ENCODE results near the gene ELP1. TPM values are rescaled to one million over a fixed set of nuclear protein-coding genes. Genes with fewer than 3 reads are reported as not detected.

ELP1 gene
- polyA plus RNA-seq, 1 experiment: 29.9 TPM

- no peak overlapping the region for H3K4me3 ChIP-seq (ENCODE audit: low read depth, low read length)
- TF ChIP-seq CTCF (IDR thresholded peaks at IDR 0.05; ENCODE audit: low read depth, low read length): peak; percentile 10; the same call in 1 of the 2 replicates
- ChIA-PET CTCF (no interaction called here), POLR2A (no interaction called here)
- H3K27me3 ChIP-seq (ENCODE audit: control insufficient read depth, insufficient read depth, low read length): no peaks in the 10 kb centered on the region
- DNase-seq (ENCODE audit: low read depth, low spot score): no peak
- peaks cover 3% of the 10 kb centered on the region; the same call in 1 of the 2 replicates for H3K9me3 ChIP-seq (ENCODE audit: control insufficient read depth, insufficient read depth, low read length)
- H3K27ac ChIP-seq (ENCODE audit: low read depth, low read length): no peak overlapping the region
These were observed 69.5 kb downstream of the ELP1 start for GRCh38 chr9:108864446-108864845.

- no peak for TF ChIP-seq CTCF (IDR thresholded peaks at IDR 0.05; ENCODE audit: low read depth, low read length)
- ChIA-PET CTCF (no interaction called here), POLR2A (no interaction called here)
- no peak for DNase-seq (ENCODE audit: low read depth, low spot score)
- H3K27me3 ChIP-seq (ENCODE audit: control insufficient read depth, insufficient read depth, low read length): no peaks in the 10 kb centered on the region
- H3K9me3 ChIP-seq (ENCODE audit: control insufficient read depth, insufficient read depth, low read length): peaks cover 3% of the 10 kb centered on the region; the same call in 1 of the 2 replicates
- H3K4me3 ChIP-seq (ENCODE audit: low read depth, low read length): no peak overlapping the region
- H3K27ac ChIP-seq (ENCODE audit: low read depth, low read length): no peak overlapping the region
These were observed 70.0 kb downstream of the ELP1 start for GRCh38 chr9:108863891-108864290.

GRCh38 chr9:108861997-108862396, 71.9 kb downstream of the ELP1 start, which contains the start of gene ACTL7A:
ACTL7A (plus strand) TSS chr9:108862266; CDS start chr9:108862323, 57 bp downstream.
- H3K27me3 ChIP-seq (ENCODE audit: control insufficient read depth, insufficient read depth, low read length): no peaks in the 10 kb centered on the region
- ChIA-PET CTCF (no interaction called here), POLR2A (no interaction called here)
- no peak for TF ChIP-seq CTCF (IDR thresholded peaks at IDR 0.05; ENCODE audit: low read depth, low read length)
- H3K4me3 ChIP-seq (ENCODE audit: low read depth, low read length): no peak within 1 kb of the TSS
- no peak within 1 kb of the TSS for H3K27ac ChIP-seq (ENCODE audit: low read depth, low read length)
- H3K9me3 ChIP-seq (ENCODE audit: control insufficient read depth, insufficient read depth, low read length): peaks cover 3% of the 10 kb centered on the region; the same call in 1 of the 2 replicates
- no peak for DNase-seq (ENCODE audit: low read depth, low spot score)

- Histone ChIP-seq H3K4me3 (ENCODE audit: low read depth, low read length) (no peak overlapping the region), H3K9me3 (ENCODE audit: control insufficient read depth, insufficient read depth, low read length) (peaks cover 3% of the 10 kb centered on the region; the same call in 1 of the 2 replicates), H3K27me3 (ENCODE audit: control insufficient read depth, insufficient read depth, low read length) (no peaks in the 10 kb centered on the region), H3K27ac (ENCODE audit: low read depth, low read length) (no peak overlapping the region)
- no peak for DNase-seq (ENCODE audit: low read depth, low spot score)
- ChIA-PET CTCF (no interaction called here), POLR2A (no interaction called here)
- TF ChIP-seq CTCF (IDR thresholded peaks at IDR 0.05; ENCODE audit: low read depth, low read length): no peak
These were observed 72.5 kb downstream of the ELP1 start for GRCh38 chr9:108861464-108861863.

GRCh38 chr9:108860764-108861163, 73.2 kb downstream of the ELP1 start:
- Histone ChIP-seq H3K4me3 (ENCODE audit: low read depth, low read length) (no peak overlapping the region), H3K27ac (ENCODE audit: low read depth, low read length) (no peak overlapping the region), H3K9me3 (ENCODE audit: control insufficient read depth, insufficient read depth, low read length) (peaks cover 4% of the 10 kb centered on the region; the same call in 1 of the 2 replicates), H3K27me3 (ENCODE audit: control insufficient read depth, insufficient read depth, low read length) (peaks cover 2% of the 10 kb centered on the region)
- POLR2A ChIA-PET: no interaction called here
- TF ChIP-seq CTCF (IDR thresholded peaks at IDR 0.05; ENCODE audit: low read depth, low read length): no peak
- DNase-seq (ENCODE audit: low read depth, low spot score): no peak
- CTCF ChIA-PET: no interaction called here
